OCI-LY7 (cell line): Measurements from ENCODE around the gene HES2. TPM values are rescaled to one million over a fixed set of nuclear protein-coding genes. Genes with fewer than 3 reads are reported as not detected.

ENCODE experiments used
- BruUV-seq: library from RNA; stranded (reverse); fragments of 400-500 nt; replicated peaks from 2 replicates; lab custom pipeline; 2021; lab: Mats Ljungman, UMichigan
- CTCF ChIA-PET: fragments of 300-600 bp; sonication (Branson Sonifier 250); formaldehyde crosslinking; loops from one replicate; lab custom pipeline; 2022; ENCODE audit warnings: antibody characterized with exemption; ENCODE audit not compliant: unreplicated experiment; lab: Charles Lee
- POLR2A ChIA-PET: fragments of 300-600 bp; sonication (Branson Sonifier 250); formaldehyde crosslinking; loops from one replicate; lab custom pipeline; 2022; ENCODE audit warnings: antibody characterized with exemption; lab: Charles Lee
- DNase-seq: peaks from one replicate; pipeline ENCODE4 v3.0.0-alpha.2; 2015; ENCODE audit warnings: low spot score
- H2AFZ ChIP-seq: fragments of 200-600 bp; sonication (generic), shearing (Covaris generic); 2 replicates; pipeline ENCODE4 v1.6.1; 2014; ENCODE audit warnings: mild to moderate bottlenecking, antibody characterized with exemption, low read length, moderate library complexity
- H3K27ac ChIP-seq: fragments of 200-600 bp; sonication (generic); 2 replicates; pipeline ENCODE4 v1.5.1; 2014; ENCODE audit warnings: mixed run types, low read depth, mild to moderate bottlenecking, moderate library complexity, low read length, inconsistent platforms; ENCODE audit not compliant: poor library complexity, severe bottlenecking
- H3K36me3 ChIP-seq: fragments of 200-600 bp; sonication (generic); 2 replicates; pipeline ENCODE4 v1.6.1; 2014; ENCODE audit warnings: mild to moderate bottlenecking, antibody characterized with exemption, low read length, moderate library complexity, mixed read lengths; ENCODE audit not compliant: insufficient read depth
- H3K4me1 ChIP-seq: fragments of 200-600 bp; sonication (generic); 2 replicates; pipeline ENCODE4 v1.5.1; 2014; ENCODE audit warnings: mild to moderate bottlenecking, low read length; ENCODE audit not compliant: insufficient read depth, poor library complexity, severe bottlenecking
- H3K4me2 ChIP-seq: fragments of 200-600 bp; sonication (generic); 2 replicates; pipeline ENCODE4 v1.6.1; 2014; ENCODE audit warnings: mild to moderate bottlenecking, low read length
- H3K4me3 ChIP-seq: fragments of 200-600 bp; sonication (generic); 2 replicates; pipeline ENCODE4 v1.5.1; 2014; ENCODE audit warnings: mild to moderate bottlenecking, low read depth, low read length; ENCODE audit not compliant: poor library complexity, severe bottlenecking
- H3K79me2 ChIP-seq: fragments of 200-600 bp; sonication (generic); 2 replicates; pipeline ENCODE4 v1.6.1; 2016; ENCODE audit warnings: low read depth, mild to moderate bottlenecking, low read length, moderate library complexity, mixed read lengths; ENCODE audit not compliant: insufficient read depth
- H3K9me2 ChIP-seq: fragments of 200-600 bp; sonication (generic); 2 replicates; pipeline ENCODE4 v1.6.1; 2016; ENCODE audit warnings: mild to moderate bottlenecking, low read length, mixed read lengths; ENCODE audit not compliant: insufficient read depth
- H3K9me3 ChIP-seq: fragments of 200-600 bp; sonication (generic); 2 replicates; pipeline ENCODE4 v1.6.1; 2014; ENCODE audit warnings: mild to moderate bottlenecking, mixed run types, low read length, mixed read lengths
- H4K20me1 ChIP-seq: fragments of 200-600 bp; sonication (generic); 2 replicates; pipeline ENCODE4 v1.6.1; 2014; ENCODE audit warnings: mild to moderate bottlenecking, antibody characterized with exemption, low read length, moderate library complexity, mixed read lengths; ENCODE audit not compliant: insufficient read depth
- CTCF ChIP-seq: fragments of 200-600 bp; sonication (generic); conservative IDR thresholded peaks from 2 replicates; pipeline ENCODE4 v1.5.1; 2014; ENCODE audit warnings: mild to moderate bottlenecking, antibody characterized with exemption, low read length, moderate library complexity, mixed read lengths
- EZH2phosphoT487 ChIP-seq: fragments of 200-600 bp; sonication (generic); IDR thresholded peaks from 2 replicates; pipeline ENCODE4 v1.6.1; 2018; ENCODE audit warnings: low read depth, borderline replicate concordance, mild to moderate bottlenecking, mixed run types, antibody characterized with exemption, low read length, moderate library complexity, mixed read lengths
- intact Hi-C: fragments of 100-400 bp; cut with micrococcal nuclease; formaldehyde crosslinking; loops from one replicate; pipeline ENCODE4 v1.10.0; 2022; ENCODE audit not compliant: unreplicated experiment
- total RNA-seq, 2 experiments: library from RNA; depleted of rRNA in 1 of 2; stranded (reverse); fragments of >200 nt in 1 of 2; shearing (Covaris generic) in 1 of 2; gene quantifications; 2 replicates each; pipeline ENCODE4 v1.2.3, GENCODE V29; 2014 to 2022

The HES2 gene
- total RNA-seq, 2 experiments from 2014 or later, result not detected

GRCh38 chr1:6423321-6423999, 3.7 kb upstream of the HES2 start:
- Histone ChIP-seq H3K9me2 (no peaks in the 10 kb centered on the region), H3K4me1 (no peaks in the 10 kb centered on the region), H3K9me3 (no peaks in the 10 kb centered on the region), H3K36me3 (no peaks in the 10 kb centered on the region), H4K20me1 (no peaks in the 10 kb centered on the region), H3K4me3 (no peak overlapping the region), H2AFZ (no peak overlapping the region), H3K79me2 (no peaks in the 10 kb centered on the region), H3K4me2 (no peak overlapping the region), H3K27ac (no peak overlapping the region)
- ChIA-PET POLR2A (no interaction called here), CTCF (interaction anchor here (0.6 to 1.0 kb wide), 2 partner anchors 178 to 318 kb away, joined by 3 to 4 read pairs; no protein-coding TSS in a partner anchor)
- intact Hi-C loops, result no loop called here
- TF ChIP-seq CTCF, result peak; percentile 81
- no peak for TF ChIP-seq EZH2phosphoT487
- peak; percentile 54 for DNase-seq
- BruUV-seq, result no TSS peak

- Histone ChIP-seq H3K4me1 (no peaks in the 10 kb centered on the region), H3K9me3 (no peaks in the 10 kb centered on the region), H3K79me2 (no peaks in the 10 kb centered on the region), H3K4me2 (no peak overlapping the region), H3K36me3 (no peaks in the 10 kb centered on the region), H3K27ac (no peak overlapping the region), H4K20me1 (no peaks in the 10 kb centered on the region), H3K4me3 (no peak overlapping the region), H2AFZ (no peak overlapping the region), H3K9me2 (no peaks in the 10 kb centered on the region)
- DNase-seq, result no peak
- intact Hi-C loops, result no loop called here
- ChIA-PET POLR2A (no interaction called here), CTCF (no interaction called here)
- no peak for TF ChIP-seq CTCF
- TF ChIP-seq EZH2phosphoT487, result no peak
- no TSS peak for BruUV-seq
These were observed 1.5 kb upstream of the HES2 start for GRCh38 chr1:6421266-6421665.

- H2AFZ ChIP-seq, result no peak overlapping the region
- intact Hi-C loops, result no loop called here
These were observed 829 bp upstream of the HES2 start for GRCh38 chr1:6420454-6421042.

More at GRCh38 chr1:6420454-6421042, 829 bp upstream of the HES2 start:
- H3K4me3 ChIP-seq, result no peak overlapping the region
- no peak for TF ChIP-seq CTCF
- no peak for TF ChIP-seq EZH2phosphoT487
- no peak for DNase-seq
- no peak overlapping the region for H3K27ac ChIP-seq
- H3K4me2 ChIP-seq, result no peak overlapping the region
- H3K4me1 ChIP-seq, result no peaks in the 10 kb centered on the region
- no peaks in the 10 kb centered on the region for H3K36me3 ChIP-seq
- POLR2A ChIA-PET, result no interaction called here
- H3K9me2 ChIP-seq, result no peaks in the 10 kb centered on the region
- no peaks in the 10 kb centered on the region for H3K79me2 ChIP-seq
- H3K9me3 ChIP-seq, result no peaks in the 10 kb centered on the region
- BruUV-seq, result no TSS peak
- CTCF ChIA-PET, result no interaction called here
- H4K20me1 ChIP-seq, result no peaks in the 10 kb centered on the region
